GM21360 (cell line): Measurements from ENCODE around the gene SYNJ2.
A peak's percentile ranks its signal among the peaks of the same experiment; 100 is the strongest.

Experiments used
- ATAC-seq: cut with Tn5 transposase; IDR thresholded peaks from one replicate; pipeline ENCODE4 v1.9.1; 2021; ENCODE audit warnings: mild to moderate bottlenecking, moderate library complexity; ENCODE audit not compliant: unreplicated experiment

The SYNJ2 gene

GRCh38 chr6:158039178-158039557, 57.5 kb downstream of the SYNJ2 start:
- no peak for ATAC-seq

- ATAC-seq = no peak
Observed at GRCh38 chr6:158039571-158040050, 57.9 kb downstream of the SYNJ2 start.

- ATAC-seq = peak; percentile 56
Observed at GRCh38 chr6:158040051-158040803, 58.6 kb downstream of the SYNJ2 start.

DNA sequence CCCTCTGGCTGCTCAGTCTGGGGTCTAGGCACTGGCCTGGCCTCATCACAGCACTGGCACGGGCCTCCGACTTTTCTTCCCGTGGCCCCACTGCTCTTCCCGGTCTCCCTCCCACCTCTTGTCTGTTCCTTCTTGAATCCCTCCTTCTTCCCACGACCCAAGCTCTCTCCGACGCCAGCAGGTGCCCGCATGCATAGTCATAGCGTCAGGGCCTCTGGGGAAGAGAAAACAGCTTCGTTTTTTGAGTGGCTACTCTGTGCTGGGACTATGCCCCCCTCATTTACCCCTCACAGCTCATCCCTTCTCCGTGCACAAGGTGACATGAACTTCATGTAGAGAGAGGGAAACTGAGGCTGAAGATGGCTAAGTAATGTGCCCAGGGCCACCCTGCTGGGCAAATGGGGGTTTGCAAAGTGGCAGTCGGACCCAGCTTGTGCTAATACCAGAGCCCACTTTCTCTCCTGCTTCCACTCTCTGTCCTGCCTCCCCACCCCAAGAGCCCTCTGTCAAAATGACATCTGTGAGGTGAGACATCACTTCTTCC, 59.2 kb downstream of the SYNJ2 start:
- ATAC-seq = no peak

DNA sequence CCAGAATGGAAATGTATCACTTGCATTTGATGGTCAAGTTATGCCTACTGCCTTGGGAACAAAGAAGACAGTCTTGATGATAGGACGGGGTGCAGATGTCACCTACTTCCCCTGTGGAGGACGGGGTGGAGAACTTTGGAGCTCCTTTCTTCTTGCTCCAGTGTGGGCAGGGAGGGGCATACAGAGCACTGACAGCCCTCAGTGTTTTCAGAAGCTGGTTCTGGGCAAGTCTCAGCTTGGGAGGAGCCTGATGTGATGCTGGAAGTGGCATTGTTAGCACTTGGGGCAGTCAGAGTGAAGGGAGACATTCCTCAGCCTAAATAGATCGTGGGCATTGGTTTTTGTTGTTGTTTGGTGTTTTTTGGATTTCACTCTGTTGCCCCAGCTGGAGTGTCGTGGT, 59.7 kb downstream of the SYNJ2 start:
- ATAC-seq = no peak

DNA sequence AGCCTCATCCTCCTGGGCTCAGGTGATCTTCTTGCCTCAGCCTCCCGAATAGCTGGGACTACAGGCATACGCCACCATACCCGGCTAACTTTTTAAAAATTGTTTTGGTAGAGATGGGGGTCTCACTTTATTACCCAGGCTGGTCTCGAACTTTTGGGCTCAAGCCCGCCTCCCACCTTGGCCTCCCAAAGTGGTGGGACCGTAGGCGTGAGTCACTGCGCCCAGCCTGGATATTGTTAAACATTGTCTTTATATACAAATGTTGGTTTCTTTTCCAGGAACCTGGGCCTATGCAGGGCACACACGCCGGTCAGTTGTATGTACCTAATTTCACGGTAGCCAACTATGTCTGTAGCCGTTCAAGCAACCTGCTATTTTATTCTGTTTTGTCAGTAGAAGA, 60.1 kb downstream of the SYNJ2 start:
- no peak for ATAC-seq

DNA sequence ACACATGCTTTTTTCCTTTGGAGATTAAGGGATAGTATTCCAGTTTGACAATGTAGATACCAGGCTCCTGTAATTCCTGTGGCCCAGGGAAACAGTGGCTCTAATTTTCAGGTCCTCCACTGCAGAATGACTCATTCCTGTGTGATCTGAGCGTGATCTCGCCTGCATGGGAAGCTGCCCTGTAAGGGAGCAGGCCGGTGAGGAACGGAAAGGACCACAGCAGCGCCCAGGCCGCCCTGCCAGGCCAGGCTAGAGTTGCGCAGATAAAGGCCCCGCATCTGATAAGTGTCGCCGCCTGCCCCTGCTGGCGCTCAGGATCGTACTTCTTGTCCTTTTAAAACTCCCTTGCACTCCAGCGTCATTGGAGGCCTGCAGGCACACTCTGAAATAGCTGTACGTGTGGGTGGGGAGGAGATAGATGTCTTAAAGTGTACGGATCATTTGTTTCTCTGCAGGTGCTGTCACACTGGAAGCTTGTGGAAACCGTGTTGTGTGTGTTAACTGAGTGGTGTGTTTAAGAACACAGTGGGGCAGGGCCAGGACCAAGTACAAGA, 60.7 kb downstream of the SYNJ2 start:
- ATAC-seq = no peak

DNA sequence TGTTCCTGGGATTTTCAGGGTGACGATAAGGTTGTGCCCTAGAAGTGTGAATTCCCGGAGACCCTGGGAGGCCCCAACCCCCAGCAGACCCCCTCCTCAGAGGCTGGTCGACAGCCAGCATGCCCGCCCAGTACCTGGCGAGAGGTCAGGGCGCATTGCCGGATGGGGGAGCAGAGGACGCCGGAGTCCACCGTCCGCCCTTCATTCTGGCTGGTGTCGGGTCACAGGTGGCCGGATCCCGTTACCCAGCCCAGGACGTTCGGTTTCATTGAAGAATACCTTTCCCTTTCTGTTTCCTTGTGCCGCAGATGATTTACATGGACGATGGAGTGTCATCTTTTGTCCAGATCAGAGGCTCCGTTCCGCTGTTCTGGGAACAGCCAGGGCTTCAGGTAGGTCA, 61.3 kb downstream of the SYNJ2 start:
- no peak for ATAC-seq

DNA sequence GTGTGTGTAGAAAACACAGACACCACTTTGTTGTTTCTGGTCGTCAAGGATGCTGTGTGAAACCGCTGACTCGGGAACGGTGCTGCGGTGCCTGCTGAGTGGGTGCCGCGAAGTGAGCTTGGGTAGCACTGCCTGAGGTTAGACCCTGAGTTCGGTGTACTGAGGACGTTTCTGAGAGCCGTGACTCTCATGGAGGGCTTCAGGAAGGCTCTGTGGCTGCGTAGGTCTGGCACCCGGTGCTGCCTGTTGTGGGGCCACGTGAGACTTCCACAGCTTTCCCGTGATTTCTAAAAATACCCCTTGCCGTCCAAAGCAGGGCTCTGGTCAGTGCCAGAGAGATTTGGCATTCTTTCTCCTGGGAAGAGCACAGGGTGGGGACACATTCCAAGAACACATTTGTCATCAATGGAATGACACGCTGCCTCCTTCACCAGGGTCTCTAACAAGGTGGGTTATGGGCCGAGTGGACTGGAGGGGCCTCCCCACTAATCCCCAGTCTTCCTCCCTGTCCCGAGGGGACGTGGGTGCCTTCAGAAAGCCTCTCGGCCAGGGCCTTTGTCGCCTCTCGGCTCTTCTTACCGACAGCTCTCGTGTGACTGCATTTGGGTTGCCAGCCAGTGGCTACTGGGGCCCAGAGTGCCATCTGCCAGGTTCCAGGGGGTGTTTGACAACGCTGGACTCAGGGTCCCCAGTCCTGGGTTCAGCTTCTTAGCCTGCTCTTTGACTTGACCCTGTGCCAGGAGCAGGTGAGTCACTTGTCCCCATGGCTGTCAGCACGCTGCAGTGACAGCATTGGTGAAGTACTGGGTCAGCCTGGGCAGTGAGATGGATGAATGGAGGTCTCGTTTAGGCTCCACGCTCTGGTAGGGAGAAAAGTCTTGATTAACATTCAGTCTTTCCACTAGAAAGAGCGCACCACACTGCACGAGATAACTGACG, 62.2 kb downstream of the SYNJ2 start:
- no peak for ATAC-seq

DNA sequence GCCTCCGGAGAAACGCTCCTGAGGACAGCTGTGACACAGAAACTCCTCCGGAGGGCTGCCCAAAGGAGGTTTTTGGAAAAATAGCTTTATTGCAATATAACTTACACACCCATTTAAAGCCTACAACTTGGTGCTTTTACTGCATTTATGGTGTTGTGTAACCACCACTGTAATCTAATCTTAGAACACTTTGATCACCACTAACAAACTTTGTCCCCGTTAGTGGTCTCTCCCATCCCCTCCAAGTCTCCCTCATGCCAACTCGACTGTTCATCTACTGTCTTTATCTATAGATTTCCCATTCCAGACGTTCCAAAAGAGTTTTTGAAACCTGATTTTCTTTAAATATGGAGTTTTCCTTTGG, 62.8 kb downstream of the SYNJ2 start:
- no peak for ATAC-seq

DNA sequence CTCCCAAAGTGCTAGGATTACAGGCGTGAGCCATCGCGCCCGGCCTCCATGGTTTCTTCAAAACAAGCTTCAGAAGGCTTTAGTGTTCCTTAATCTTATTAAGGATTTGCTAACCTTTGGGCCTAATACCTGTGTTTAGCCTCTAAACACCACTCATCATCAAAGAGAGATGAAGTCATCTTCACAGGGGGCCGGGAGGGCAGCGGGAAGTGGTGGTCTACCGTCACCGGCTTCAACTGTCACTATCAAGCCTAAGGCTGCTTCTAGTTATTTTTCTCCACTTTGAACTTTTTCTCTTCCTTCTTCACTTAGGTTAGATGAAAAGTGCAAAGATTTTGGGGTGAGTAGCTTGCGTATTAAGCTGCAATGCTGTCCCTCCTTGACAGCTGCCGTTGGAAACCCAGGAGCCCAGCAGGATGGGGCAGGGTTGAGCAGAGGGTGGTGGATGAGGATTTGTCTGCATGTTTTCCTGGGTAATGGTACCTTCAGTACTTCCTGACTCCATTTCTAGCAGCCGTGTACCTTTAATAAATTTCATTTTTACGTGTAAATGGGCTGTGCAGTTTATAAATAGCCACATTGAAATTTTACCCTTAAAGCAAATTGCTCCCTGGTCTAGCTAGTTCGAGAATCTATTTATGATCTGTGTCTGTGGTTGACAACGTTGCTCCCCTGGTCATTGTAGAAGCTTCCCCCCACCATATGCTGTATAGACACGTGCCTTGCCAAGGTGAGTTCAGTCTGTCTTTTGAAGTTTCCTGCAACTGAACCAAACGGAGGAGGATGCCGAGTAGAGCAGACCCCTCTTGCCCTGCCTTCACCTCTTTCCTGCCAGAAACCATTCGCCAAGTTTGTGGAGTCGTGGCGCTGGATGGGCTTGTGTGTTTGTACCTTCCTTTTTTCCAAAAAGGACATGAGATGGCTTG, 64.8 kb downstream of the SYNJ2 start:
- ATAC-seq = no peak

DNA sequence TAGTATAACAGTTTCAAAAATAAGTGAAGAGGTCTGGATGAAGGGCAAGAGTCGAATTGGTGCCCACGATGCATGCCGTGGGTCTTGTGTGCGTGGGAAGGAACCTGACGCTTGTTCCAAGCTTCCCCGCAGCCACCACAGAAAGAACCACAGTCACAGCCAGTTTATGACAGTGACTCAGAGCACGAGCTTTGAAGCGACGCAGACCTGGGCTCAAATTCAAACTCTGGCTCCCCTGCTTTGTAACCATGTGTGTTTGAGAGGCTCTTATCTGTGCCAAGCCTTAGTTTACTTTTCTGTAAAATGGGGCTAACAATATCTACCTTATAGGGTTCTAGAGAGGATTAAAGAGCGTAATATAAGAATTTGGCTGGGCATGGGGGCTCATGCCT, 65.5 kb downstream of the SYNJ2 start:
- no peak for ATAC-seq

DNA sequence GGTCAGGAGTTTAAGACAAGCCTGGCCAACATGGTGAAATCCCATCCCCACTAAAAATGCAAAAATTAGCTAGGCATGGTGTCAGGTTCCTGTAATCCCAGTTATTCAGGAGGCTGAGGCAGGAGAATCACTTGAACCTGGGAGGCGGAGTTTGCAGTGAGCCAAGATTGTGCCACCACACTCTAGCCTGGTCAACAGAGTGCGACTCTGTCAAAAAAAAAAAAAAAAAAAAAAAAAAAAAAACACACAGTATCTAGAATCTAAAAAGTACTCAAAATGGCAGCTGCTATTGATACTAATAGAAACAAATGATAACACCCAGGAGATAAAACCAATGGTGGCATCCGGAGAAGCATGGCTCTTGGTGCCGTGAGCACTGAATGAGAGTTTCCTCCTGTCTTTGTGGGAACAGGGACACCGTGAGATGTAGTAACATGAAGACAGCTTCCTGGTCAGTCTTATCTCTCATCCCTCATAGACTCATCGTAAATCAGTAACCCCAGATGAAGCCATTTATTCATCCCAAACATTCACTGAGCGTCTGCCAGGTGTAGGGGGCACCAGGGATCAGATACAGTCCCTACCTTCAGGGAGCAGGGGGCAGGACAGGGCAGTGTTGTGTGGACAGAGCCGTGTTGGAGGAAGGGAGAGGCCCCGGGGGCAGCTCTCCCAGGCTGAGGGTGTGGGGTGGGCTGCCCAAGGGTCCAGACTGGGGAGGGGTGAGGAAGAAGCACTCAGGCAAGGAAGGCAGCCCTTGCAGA, 66.1 kb downstream of the SYNJ2 start:
- ATAC-seq = no peak

DNA sequence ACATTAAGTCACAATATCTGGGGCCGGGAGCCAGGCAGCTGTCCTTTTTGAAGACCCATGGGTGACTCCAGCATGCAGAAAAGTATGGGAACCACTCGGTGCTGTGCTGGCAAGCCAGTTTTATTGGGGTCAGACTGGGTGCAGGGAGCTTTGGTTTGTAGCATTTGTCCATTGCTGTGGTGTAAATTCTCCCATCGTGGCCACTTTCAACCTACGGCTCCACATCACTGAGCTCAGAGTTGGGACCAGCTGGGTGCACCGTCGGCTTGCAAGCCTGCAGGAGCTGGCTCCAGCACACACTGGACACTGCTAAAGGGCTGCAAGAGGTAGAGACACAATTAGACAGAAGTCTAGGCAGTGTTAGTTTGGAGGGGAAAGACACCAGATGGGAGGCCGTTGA, 66.9 kb downstream of the SYNJ2 start:
- ATAC-seq = no peak

- ATAC-seq = no peak
Observed at GRCh38 chr6:158049055-158050028, 67.7 kb downstream of the SYNJ2 start.

- ATAC-seq = no peak
Observed at GRCh38 chr6:158050107-158050735, 68.6 kb downstream of the SYNJ2 start.

DNA sequence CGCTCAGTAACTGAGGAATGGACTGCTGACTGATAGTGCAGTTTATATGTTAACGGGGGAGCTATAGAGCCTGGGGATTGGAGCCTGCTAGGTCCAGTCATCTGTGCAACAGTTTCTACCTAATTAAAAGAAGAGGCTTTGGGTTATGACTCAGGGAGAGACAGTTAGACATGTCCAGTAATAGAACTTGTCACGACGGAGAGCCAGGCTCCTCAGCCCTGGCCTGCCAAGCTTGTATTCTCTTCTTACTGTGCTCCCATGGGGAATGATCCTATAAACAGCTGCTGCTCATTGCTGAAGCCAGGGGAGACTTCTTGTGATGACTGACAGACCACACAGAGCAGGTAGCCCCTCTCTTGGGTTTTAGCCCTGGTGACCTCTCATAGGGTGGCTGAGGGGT, 69.3 kb downstream of the SYNJ2 start:
- ATAC-seq = no peak

GRCh38 chr6:158051968-158052367, 70.3 kb downstream of the SYNJ2 start:
- no peak for ATAC-seq
